Islet precursor cell (in vitro differentiated cells): ENCODE data around the gene CMTM2.

Experiments used
- DNase-seq: peaks from one replicate; pipeline ENCODE4 v3.0.0-alpha.2; 2018

The CMTM2 gene

DNA sequence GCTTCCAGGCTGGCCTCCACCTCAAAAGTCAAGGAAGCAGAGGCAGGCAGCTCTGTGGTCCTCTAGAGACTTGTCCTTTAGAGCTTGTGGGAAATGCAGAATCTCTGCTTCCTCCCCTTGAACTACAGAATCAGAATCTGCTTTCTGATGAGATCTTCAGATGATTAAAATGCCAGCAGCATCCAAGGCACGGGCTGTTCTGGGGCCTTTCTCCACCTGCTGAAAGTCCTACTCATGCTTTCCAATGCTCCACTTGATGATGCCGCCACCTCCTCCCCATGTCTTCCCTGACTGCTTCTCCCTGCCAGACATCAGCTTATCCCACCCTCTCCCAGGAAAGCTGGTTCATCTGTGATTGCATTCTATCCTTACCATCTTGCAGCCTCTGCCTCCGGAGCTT lies 58.5 kb downstream of the CMTM2 start:
- no peak for DNase-seq
